H7 (cell line): ENCODE results near the gene PSEN2. TPM values are rescaled to one million over a fixed set of nuclear protein-coding genes. Genes with fewer than 3 reads are reported as not detected.
A peak's percentile ranks its signal among the peaks of the same experiment; 100 is the strongest.

Experiments
- DNase-seq: peaks from one replicate; pipeline ENCODE4 v3.0.0; 2012
- H3K27me3 ChIP-seq: 2 replicates; pipeline ENCODE4 v1.6.0; 2011; ENCODE audit warnings: mild to moderate bottlenecking, low read length; ENCODE audit not compliant: control insufficient read depth, insufficient read depth
- H3K36me3 ChIP-seq: replicated peaks from 2 replicates; pipeline ENCODE4 v1.5.1; 2011; ENCODE audit warnings: low read length; ENCODE audit not compliant: control insufficient read depth, insufficient read depth
- H3K4me3 ChIP-seq: 2 replicates; pipeline ENCODE4 v1.5.1; 2011; ENCODE audit warnings: low read depth, mild to moderate bottlenecking, control low read depth, low read length, moderate library complexity; ENCODE audit not compliant: insufficient read depth
- total RNA-seq: library from RNA; depleted of rRNA; stranded (reverse); fragments of >200 nt; shearing (Covaris generic); gene quantifications from 2 replicates; pipeline ENCODE4 v1.2.3, GENCODE V29; 2014; rRNA removed

The PSEN2 gene
- total RNA-seq, 1 experiment from 2014 or later: 39.0 TPM

GRCh38 chr1:226939438-226940028 is 69.1 kb downstream of the PSEN2 start:
- H3K4me3 ChIP-seq: peak overlapping the region; percentile 68
- DNase-seq: peak; percentile 84
- H3K27me3 ChIP-seq: peaks cover 8% of the 10 kb centered on the region
- H3K36me3 ChIP-seq: no peaks in the 10 kb centered on the region

GRCh38 chr1:226940029-226940805 is 69.8 kb downstream of the PSEN2 start, which contains the start of gene COQ8A:
Gene COQ8A, plus strand, starts transcription at chr1:226940294. Its CDS starts 21,092 bp downstream, at chr1:226961386.
- Histone ChIP-seq H3K36me3 (no peaks in the 10 kb centered on the region), H3K4me3 (peak within 1 kb of the TSS; percentile 77), H3K27me3 (peaks cover 8% of the 10 kb centered on the region)
- DNase-seq: peak; percentile 99

GRCh38 chr1:226940806-226941067 is 70.3 kb downstream of the PSEN2 start:
- Histone ChIP-seq H3K36me3 (no peaks in the 10 kb centered on the region), H3K4me3 (peak overlapping the region; percentile 77), H3K27me3 (peaks cover 8% of the 10 kb centered on the region)
- DNase-seq: no peak

GRCh38 chr1:226942392-226942791 is 72.0 kb downstream of the PSEN2 start:
- no peak overlapping the region for H3K4me3 ChIP-seq
- DNase-seq: no peak
- H3K36me3 ChIP-seq: no peaks in the 10 kb centered on the region
- H3K27me3 ChIP-seq: peaks cover 8% of the 10 kb centered on the region

- H3K36me3 ChIP-seq: no peaks in the 10 kb centered on the region
- peaks cover 8% of the 10 kb centered on the region for H3K27me3 ChIP-seq
- DNase-seq: peak; percentile 6
- H3K4me3 ChIP-seq: no peak overlapping the region
Observed at GRCh38 chr1:226943156-226943555, 72.7 kb downstream of the PSEN2 start.

GRCh38 chr1:226943927-226944326 is 73.5 kb downstream of the PSEN2 start:
- peaks cover 8% of the 10 kb centered on the region for H3K27me3 ChIP-seq
- H3K4me3 ChIP-seq: no peak overlapping the region
- DNase-seq: peak; percentile 22
- H3K36me3 ChIP-seq: no peaks in the 10 kb centered on the region

GRCh38 chr1:226945106-226945857 is 74.9 kb downstream of the PSEN2 start:
- Histone ChIP-seq H3K27me3 (peaks cover 8% of the 10 kb centered on the region), H3K4me3 (no peak overlapping the region), H3K36me3 (no peaks in the 10 kb centered on the region)
- DNase-seq: peak; percentile 67

Other genes starting within 250 kb of the PSEN2 start
- 15.3 and 20.8 TPM in 2 replicates for gene ITPKB, start 131.3 kb upstream of the PSEN2 start, total RNA-seq
- 35.8 and 52.5 TPM in 2 replicates for gene COQ8A, start 69.7 kb downstream of the PSEN2 start, total RNA-seq